GM19324 (cell line): Measurements from ENCODE around the gene NACA.
"Not testable (repeated sequence)": the region's sequence is repeated elsewhere in the genome, so short reads cannot be mapped to it uniquely, and the experiment has no call there.

ENCODE experiments used
- ATAC-seq: cut with Tn5 transposase; IDR thresholded peaks from one replicate; pipeline ENCODE4 v1.9.1; 2021; ENCODE audit warnings: mild to moderate bottlenecking, moderate library complexity; ENCODE audit not compliant: unreplicated experiment, low FRiP score

The NACA gene

GRCh38 chr12:56725723-56726102 is 614 bp upstream of the NACA start:
- ATAC-seq, result no peak

DNA sequence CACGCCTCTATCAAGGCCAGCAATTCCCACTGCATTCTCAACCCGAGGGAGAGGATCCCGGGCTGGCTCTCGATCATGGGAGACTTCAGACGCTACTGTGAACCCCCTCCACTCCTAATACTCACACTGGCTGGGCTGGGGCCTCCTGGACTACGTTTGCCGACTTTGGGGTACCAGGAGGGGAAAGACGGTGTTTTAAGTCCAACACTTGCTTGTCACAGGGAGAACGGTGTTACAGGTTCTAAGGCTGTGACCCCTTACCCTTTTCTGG is 463 bp downstream of the NACA start:
- no peak for ATAC-seq

- no peak for ATAC-seq
Measured at GRCh38 chr12:56723889-56724700, 1.0 kb downstream of the NACA start.

- no peak for ATAC-seq
Measured at GRCh38 chr12:56723352-56723751, 1.7 kb downstream of the NACA start.

- ATAC-seq, result no peak
Measured at GRCh38 chr12:56722832-56723231, 2.3 kb downstream of the NACA start.

DNA sequence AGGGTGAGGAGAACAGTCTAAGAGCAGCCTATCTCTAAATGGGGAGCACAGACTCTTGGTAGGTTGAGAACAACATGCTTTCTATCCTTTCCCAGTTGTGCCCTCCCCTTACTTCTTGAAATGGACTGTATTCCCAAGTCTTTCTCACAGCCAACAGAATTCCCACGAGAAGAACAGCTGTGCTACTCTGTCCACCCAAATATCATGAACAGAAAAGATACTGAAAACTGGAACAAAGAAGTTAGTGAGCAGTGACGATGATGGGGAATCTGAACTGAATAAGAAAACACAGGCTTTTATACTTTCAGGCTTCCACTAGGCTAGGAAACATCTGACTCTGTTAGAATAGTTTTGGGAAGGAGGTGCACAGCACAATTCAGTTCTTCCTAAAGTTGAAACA is 3.4 kb downstream of the NACA start:
- ATAC-seq, result no peak

GRCh38 chr12:56721216-56721615 is 3.9 kb downstream of the NACA start:
- no peak for ATAC-seq

- no peak for ATAC-seq
Measured at GRCh38 chr12:56720731-56721151, 4.4 kb downstream of the NACA start.

GRCh38 chr12:56719056-56719455 is 6.0 kb downstream of the NACA start:
- ATAC-seq, result no peak

GRCh38 chr12:56718636-56719035 is 6.5 kb downstream of the NACA start:
- no peak for ATAC-seq

DNA sequence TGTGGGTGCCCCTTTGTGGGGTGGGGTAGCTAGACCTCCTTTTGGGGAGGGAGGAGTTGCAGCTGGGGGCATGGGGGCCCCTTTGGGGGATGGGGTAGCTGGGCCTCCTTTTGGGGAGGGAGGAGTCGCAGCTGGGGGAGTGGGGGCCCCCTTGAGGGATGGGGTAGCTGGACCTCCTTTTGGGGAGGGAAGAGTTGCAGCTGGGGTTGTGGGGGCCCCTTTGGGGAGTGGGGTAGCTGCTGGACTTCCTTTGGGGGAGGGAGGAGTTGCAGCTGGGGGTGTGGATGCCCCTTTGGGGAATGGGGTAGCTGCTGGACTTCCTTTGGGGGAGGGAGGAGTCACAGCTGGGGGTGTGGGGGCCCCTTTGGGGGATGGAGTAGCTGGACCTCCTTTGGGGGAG is 7.0 kb downstream of the NACA start:
- no peak for ATAC-seq

- ATAC-seq, result no peak
Measured at GRCh38 chr12:56716933-56717880, 7.9 kb downstream of the NACA start.

DNA sequence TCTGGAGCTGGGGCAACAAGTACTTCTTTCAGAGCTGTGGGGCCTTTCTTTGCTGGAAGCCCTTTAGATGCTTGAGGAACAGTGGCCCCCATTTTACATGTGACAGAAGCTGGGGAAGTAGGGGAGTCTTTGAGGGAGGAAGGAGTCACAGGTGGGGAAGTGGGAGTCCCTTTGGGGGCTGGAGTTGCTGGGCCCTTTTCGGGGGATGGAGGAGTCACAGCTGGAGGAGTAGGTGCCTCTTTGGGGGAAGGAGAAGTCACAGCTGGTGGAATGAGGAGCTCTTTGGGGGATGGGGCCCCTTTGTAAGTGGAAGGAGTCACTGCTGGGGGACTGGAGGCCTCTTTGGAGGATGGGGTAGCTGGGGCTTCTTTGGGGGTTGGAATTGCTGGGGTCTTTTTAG is 8.6 kb downstream of the NACA start:
- no peak for ATAC-seq

- no peak for ATAC-seq
Measured at GRCh38 chr12:56715798-56716197, 9.3 kb downstream of the NACA start.

DNA sequence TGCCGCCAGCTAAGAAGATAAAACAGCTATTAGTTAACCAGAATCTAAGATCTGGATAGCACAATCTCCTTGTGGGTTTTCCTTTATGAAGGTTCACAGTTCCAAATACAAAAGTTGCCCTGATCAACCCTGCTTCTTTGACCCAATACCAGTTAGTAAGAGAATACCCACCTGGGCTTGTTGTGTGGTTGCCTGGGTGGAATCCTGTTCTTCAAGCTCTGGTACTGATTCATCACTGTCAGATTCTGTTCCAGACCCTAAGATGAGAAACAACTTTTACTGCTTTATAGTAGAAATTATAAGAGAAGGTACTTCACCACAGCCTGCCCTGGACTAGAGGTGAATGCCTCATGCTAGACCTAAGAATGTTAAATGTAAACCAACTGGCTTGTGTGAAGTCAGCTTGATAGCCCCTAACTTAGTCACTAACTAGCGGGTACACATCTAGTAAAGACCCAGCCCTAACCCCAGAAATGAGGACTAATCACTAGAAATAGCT is 10.6 kb downstream of the NACA start:
- ATAC-seq, result no peak

DNA sequence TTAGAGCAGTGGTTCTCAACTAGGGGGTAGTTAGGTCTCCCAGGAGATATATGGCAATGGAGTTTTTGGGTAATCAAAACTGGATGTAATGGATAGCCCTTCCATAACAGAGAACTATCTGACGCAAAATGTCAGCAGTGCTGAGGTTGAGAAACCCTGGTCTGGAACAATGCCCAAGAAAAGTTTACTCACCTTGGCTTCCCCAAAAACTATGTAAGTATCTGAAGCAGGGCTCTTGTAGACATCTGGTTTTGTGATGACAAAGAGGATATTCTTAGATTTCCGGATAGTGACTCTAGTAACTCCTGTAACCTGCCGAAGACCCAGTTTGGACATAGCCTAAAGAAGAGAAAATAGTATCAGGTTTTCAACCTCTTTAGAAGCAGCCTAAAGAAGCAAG is 11.8 kb downstream of the NACA start:
- no peak for ATAC-seq

GRCh38 chr12:56709759-56710376 is 15.2 kb downstream of the NACA start:
- ATAC-seq, result no peak

DNA sequence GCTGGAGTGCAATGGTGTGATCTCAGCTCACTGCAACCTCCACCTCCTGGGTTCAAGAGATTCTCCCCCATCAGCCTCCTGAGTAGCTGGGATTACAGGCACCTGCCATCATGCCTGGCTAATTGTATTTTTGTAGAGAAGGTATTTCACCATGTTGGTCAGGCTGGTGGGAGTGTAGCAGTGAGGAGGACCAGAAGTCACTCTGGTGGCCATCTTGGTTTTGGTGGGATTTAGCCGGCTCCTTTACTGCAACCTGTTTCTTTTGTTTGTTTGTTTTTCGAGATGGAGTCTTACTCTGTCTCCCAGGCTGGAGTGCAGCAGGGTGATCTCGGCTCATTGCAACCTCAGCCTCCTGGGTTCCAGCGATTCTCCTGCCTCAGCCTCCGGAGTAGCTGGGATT is 20.6 kb downstream of the NACA start:
- ATAC-seq, result not testable (repeated sequence)

GRCh38 chr12:56699020-56699661 is 26.0 kb downstream of the NACA start:
- ATAC-seq, result no peak

- ATAC-seq, result no peak
Measured at GRCh38 chr12:56695327-56696101, 29.6 kb downstream of the NACA start.
